PFSK-1 (cell line): ENCODE measurements around the gene STARD7.

Experiments used
- POLR2AphosphoS5 ChIP-seq: IDR thresholded peaks from 2 replicates; pipeline ENCODE4 v1.6.1; 2012; ENCODE audit warnings: low read depth, mild to moderate bottlenecking, control low read depth, low read length, moderate library complexity
- REST ChIP-seq, 2 experiments: IDR thresholded peaks; 2 replicates each; pipeline versions ENCODE4 v1.6.1 to v1.8.0; 2011 to 2012; ENCODE audit warnings: low read depth in 2 of 2, low read length in 2 of 2, control low read depth in 1 of 2, inconsistent platforms in 1 of 2, mild to moderate bottlenecking in 1 of 2, moderate library complexity in 1 of 2; ENCODE audit not compliant: insufficient read depth in 1 of 2
- SIN3A ChIP-seq: IDR thresholded peaks from 2 replicates; pipeline ENCODE4 v1.6.1; 2012; ENCODE audit warnings: mild to moderate bottlenecking, low read length, moderate library complexity, borderline replicate concordance; ENCODE audit not compliant: insufficient read depth
- TAF1 ChIP-seq: IDR thresholded peaks from 2 replicates; pipeline ENCODE4 v1.6.1; 2012; ENCODE audit warnings: low read length, control low read depth, borderline replicate concordance; ENCODE audit not compliant: insufficient read depth

GRCh38 chr2:96214554-96214953, 5.9 kb upstream of the STARD7 start:
- no peak for TF ChIP-seq POLR2AphosphoS5
- no peak for TF ChIP-seq TAF1
- no peak for TF ChIP-seq REST (IDR thresholded peaks at IDR 0.05; ENCODE audit: insufficient read depth in 1 of 2, low read depth in 2 of 2, low read length in 2 of 2)
- no peak for TF ChIP-seq SIN3A
